HT-29 (cell line): ENCODE results near the gene ST6GAL1. TPM values are rescaled to one million over a fixed set of nuclear protein-coding genes. Genes with fewer than 3 reads are reported as not detected.
"Not testable (repeated sequence)": the region's sequence is repeated elsewhere in the genome, so short reads cannot be mapped to it uniquely, and the experiment has no call there.

ENCODE experiments used
- DNase-seq: peaks from one replicate; pipeline ENCODE4 v3.0.0-alpha.2; 2015; ENCODE audit warnings: low spot score
- total RNA-seq: library from RNA; depleted of rRNA; stranded (reverse); fragments of >200 nt; shearing (Covaris generic); gene quantifications from 2 replicates; pipeline ENCODE4 v1.2.3, GENCODE V29; 2014

ST6GAL1 gene
- total RNA-seq, 1 experiment from 2014 or later, result 4.2 TPM

DNA sequence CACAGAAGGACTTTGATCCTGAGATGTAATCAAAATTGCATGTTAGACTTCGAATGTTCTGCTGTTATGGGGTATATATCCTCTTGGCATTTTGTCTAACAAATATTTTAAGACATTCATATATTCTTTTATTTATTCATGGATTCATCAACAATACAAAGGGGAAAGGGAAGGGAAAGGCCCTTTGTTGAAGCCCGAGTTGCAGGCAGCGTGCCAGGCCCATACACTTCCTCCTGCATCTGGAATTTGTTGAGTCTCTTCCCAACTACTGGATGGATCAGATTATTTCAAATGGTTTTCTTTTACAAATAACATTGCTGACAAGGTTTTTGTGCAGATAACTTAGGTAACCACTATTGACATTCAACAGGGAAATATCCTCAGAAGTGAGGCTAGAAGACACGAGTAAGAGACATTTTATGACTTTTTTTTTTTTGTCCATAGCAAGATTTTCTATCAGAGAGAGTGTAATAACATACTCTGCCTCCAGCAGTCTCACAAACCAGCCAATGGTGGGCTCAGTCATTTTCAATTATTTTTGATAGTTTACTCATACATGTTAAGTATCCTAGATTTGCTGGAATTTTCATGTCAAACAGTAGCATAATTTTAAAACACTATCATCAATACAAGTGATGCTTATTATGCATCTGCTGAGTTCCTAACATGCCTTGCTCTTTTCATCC lies 114.7 kb downstream of the ST6GAL1 start:
- no peak for DNase-seq

GRCh38 chr3:187046033-187046432 lies 115.7 kb downstream of the ST6GAL1 start:
- DNase-seq, result no peak

DNA sequence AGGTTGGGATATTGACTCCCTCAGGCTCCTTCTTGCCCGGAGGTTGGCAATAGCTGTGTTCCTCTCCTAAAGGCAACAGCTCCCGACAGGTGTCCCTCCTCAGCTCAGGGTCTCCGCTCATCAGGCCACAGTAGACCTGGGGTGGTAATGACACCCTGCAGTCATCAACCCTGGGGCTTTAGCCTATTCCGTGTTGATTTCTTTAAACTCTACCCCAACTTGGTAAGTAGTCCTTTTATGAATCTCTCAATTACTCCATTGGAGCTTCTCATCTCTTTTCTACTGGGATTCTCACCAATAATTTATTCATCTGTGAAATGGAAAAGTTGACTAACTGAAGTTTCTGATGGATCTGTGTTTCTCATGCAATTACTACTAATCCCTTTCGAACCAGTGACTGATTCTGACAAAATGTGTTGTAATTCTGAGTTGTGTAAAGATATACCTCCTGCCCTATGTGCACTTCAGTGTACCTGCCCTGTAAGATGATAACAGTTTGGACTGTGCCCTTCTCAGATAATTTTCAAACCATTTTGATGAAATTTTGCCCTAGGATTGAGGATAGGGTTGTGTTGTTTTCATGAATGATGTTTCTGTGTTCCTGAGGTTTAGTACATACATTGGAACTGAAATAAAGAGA lies 119.3 kb downstream of the ST6GAL1 start:
- no peak for DNase-seq

GRCh38 chr3:187051066-187051465 lies 120.7 kb downstream of the ST6GAL1 start:
- no peak for DNase-seq

DNA sequence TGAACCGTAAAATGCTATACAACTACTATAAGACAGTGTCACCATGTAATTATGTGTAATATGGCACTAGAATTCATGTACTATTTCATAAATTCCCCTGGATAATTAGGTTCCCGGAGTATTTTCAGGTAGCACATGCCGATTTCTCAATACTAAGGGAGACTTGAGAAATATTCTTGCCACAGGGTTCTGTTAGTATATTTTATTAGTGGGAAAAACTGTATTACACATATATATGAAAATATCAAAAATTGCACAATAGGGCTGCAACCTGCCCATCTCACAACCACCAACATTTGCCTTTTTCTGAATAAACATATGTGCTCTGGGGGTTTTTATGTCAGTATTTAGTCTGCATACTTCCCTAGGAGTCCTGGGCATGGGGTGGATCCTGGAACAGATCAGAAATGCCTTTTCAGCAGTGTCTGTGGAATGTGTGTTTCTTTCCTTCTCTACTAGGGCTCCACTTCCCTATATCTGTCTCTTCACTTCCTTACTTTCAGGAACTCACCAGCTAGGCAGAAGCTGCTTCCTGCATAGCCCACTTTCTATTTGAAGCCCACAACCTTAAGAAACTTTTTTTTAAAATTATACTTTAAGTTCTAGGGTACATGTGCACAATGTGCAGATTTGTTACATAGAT lies 121.5 kb downstream of the ST6GAL1 start:
- DNase-seq, result no peak

GRCh38 chr3:187052427-187052826 lies 122.1 kb downstream of the ST6GAL1 start:
- DNase-seq, result not testable (repeated sequence)

GRCh38 chr3:187054433-187054832 lies 124.1 kb downstream of the ST6GAL1 start:
- not testable (repeated sequence) for DNase-seq

- DNase-seq, result not testable (repeated sequence)
These were observed 127.5 kb downstream of the ST6GAL1 start for GRCh38 chr3:187057803-187058202.

DNA sequence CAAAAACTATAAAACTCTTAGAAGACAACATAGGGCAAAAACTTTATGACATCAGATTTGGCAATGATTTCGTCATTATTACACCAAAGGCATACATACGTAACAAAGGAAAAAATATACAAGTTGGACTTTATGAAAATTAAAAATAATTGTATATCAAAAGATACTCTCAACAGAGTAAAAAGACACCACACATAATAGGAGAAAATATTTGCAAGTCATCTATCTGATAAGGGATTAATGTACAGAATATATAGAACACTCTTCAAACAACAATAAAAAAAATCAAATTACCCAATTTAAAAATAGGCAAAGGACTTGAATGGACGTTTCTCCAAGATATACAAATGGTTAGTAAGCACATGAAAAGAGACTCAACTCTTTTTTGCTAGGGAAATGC lies 131.4 kb downstream of the ST6GAL1 start:
- DNase-seq, result no peak

GRCh38 chr3:187062526-187063177 lies 132.3 kb downstream of the ST6GAL1 start:
- peak; percentile 39 for DNase-seq

DNA sequence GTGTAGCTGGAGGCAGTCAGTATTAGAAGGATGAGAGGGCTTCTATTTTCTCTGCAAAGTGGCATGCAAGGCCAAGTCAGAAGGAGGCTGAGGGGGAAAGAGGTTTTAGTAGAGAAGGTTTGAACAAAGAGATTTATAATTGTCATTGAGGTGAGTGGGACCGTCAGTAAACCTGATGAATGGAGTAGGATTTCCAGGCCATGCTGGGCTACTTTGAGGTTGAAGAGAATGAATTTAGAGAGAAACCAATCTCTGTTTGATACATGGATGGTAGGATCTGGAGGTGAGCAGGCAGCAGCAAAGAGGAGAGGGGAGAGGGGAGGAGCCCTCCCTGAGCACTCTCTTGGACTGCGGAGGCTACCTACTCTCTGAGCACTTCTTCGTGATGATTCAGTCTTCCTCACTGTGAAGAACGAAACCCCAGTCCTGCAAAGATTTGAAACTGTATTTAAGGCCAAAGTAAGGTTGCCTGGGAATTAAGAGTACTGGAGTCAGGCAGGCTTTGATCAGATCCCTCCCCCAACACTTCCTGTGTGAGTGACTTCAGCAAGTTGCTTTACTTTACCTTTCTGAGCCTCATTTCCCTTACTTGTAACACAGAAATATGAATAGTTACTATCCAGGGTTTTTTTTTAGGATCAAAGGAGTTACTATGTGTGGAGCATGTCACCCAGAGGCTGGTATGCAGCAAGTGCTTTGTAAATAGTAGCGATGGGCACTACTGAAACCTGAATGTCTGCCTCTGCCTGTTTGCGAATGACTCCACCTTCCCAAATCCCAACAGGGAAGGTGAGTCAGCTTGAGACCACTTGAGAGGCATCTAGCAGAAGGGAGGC lies 133.2 kb downstream of the ST6GAL1 start:
- DNase-seq, result peak; percentile 41

GRCh38 chr3:187064210-187065115 lies 134.1 kb downstream of the ST6GAL1 start:
- peak; percentile 28 for DNase-seq

GRCh38 chr3:187066228-187066995 lies 136.1 kb downstream of the ST6GAL1 start:
- peak; percentile 29 for DNase-seq

GRCh38 chr3:187068787-187069186 lies 138.5 kb downstream of the ST6GAL1 start:
- no peak for DNase-seq

- no peak for DNase-seq
These were observed 139.7 kb downstream of the ST6GAL1 start for GRCh38 chr3:187069857-187070516.

- no peak for DNase-seq
These were observed 141.8 kb downstream of the ST6GAL1 start for GRCh38 chr3:187072102-187072501.

DNA sequence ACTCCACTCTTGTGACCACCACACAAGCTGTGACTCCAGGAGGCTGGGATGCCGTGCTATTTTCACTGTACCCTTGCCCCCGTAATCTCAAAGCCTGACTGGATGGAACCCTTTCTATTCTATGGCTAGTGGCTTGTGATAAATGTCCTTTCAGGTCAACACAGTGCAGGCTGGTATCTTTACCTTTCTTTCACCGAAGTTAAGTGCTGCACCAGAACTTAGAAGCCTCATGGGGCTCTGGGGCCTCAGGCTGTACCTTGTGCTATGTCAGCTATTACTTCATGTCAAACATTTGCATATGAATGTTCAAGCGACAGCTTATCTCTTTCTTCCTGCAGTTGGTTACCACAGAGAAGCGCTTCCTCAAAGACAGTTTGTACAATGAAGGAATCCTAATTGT lies 142.2 kb downstream of the ST6GAL1 start:
- no peak for DNase-seq

- DNase-seq, result no peak
These were observed 143.3 kb downstream of the ST6GAL1 start for GRCh38 chr3:187073581-187074098.

DNA sequence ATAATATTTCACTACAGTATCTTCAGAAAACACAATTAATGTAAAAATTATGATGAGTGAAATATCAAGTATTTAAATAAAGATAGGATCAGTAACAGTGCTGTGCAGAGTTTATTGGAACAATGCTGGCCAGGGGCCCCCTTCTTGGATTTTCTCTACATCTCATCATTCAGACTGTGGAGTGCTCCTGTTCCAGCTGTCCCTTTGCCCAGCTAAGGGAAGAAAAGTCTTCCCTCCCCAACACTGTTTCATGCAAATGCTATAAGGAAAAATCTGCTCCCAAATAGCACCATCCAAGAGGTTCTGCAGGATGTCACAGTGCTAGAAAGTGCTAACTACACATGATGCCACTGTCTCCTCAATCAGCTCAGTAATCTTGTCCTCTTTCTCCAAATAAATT lies 144.5 kb downstream of the ST6GAL1 start:
- no peak for DNase-seq
